Activated effector memory CD4-positive, alpha-beta T cell treated with Interleukin-2 at 50 U/mL for 16 hours (primary cell): Measurements from ENCODE around the gene MIB2.
"Not testable (repeated sequence)": the region's sequence is repeated elsewhere in the genome, so short reads cannot be mapped to it uniquely, and the experiment has no call there.

Source experiments
- DNase-seq: peaks from one replicate; pipeline ENCODE4 v3.0.0-alpha.2; 2020

The MIB2 gene

GRCh38 chr1:1615256-1616044, at the start of gene MIB2:
Gene MIB2 (plus strand): TSS chr1:1615500. CDS start chr1:1623453, 7,953 bp downstream.
- DNase-seq = peak; percentile 96

- DNase-seq = no peak
These were observed 48.0 kb upstream of the MIB2 start for GRCh38 chr1:1567152-1567875.

- no peak for DNase-seq
These were observed 47.4 kb upstream of the MIB2 start for GRCh38 chr1:1567891-1568291.

- DNase-seq = no peak
These were observed 46.0 kb upstream of the MIB2 start for GRCh38 chr1:1569341-1569740.

- DNase-seq = no peak
These were observed 41.2 kb upstream of the MIB2 start for GRCh38 chr1:1573843-1574720.

GRCh38 chr1:1574721-1575537, 40.4 kb upstream of the MIB2 start, which contains the start of gene SSU72:
Gene SSU72 (minus strand): TSS chr1:1574863. CDS start chr1:1574557, 306 bp downstream.
- DNase-seq = peak; percentile 86

GRCh38 chr1:1577367-1578011, 37.8 kb upstream of the MIB2 start:
- no peak for DNase-seq

GRCh38 chr1:1578371-1578940, 36.8 kb upstream of the MIB2 start:
- DNase-seq = no peak

GRCh38 chr1:1582585-1583346, 32.5 kb upstream of the MIB2 start:
- no peak for DNase-seq

GRCh38 chr1:1583347-1584010, 31.8 kb upstream of the MIB2 start:
- DNase-seq = no peak

GRCh38 chr1:1591452-1591851, 23.8 kb upstream of the MIB2 start:
- no peak for DNase-seq

GRCh38 chr1:1593834-1594601, 21.3 kb upstream of the MIB2 start:
- no peak for DNase-seq

GRCh38 chr1:1594602-1595260, 20.6 kb upstream of the MIB2 start:
- DNase-seq = no peak

GRCh38 chr1:1595341-1595740, 20.0 kb upstream of the MIB2 start:
- not testable (repeated sequence) for DNase-seq

GRCh38 chr1:1596493-1597274, 18.6 kb upstream of the MIB2 start:
- DNase-seq = no peak

GRCh38 chr1:1597275-1597930, 17.9 kb upstream of the MIB2 start:
- no peak for DNase-seq

GRCh38 chr1:1598051-1598719, 17.1 kb upstream of the MIB2 start:
- DNase-seq = no peak
